Fibroblast of villous mesenchyme (primary cell): ENCODE data around the gene ZNF570. TPM values are rescaled to one million over a fixed set of nuclear protein-coding genes. Genes with fewer than 3 reads are reported as not detected.

Experiments
- DNase-seq: peaks from one replicate; pipeline ENCODE4 v3.0.0-alpha.2; 2010; ENCODE audit warnings: low read depth
- H3K4me3 ChIP-seq: 2 replicates; pipeline ENCODE4 v1.5.1; 2011; ENCODE audit warnings: low read depth, mild to moderate bottlenecking, low read length
- CTCF ChIP-seq: IDR thresholded peaks from 2 replicates; pipeline ENCODE4 v1.5.1; 2012; ENCODE audit warnings: low read depth, mild to moderate bottlenecking, low read length; ENCODE audit not compliant: insufficient read depth
- total RNA-seq: library from RNA; depleted of rRNA; stranded (reverse); fragments of >200 nt; gene quantifications from 2 replicates; pipeline ENCODE4 v1.2.3, GENCODE V29; 2012

ZNF570 gene
- total RNA-seq, 1 donor: 11.2 TPM

- no peak for DNase-seq
- no peak overlapping the region for H3K4me3 ChIP-seq
- no peak for TF ChIP-seq CTCF
Measured at GRCh38 chr19:37511186-37511585, 42.0 kb downstream of the ZNF570 start.

GRCh38 chr19:37511821-37512220, 42.7 kb downstream of the ZNF570 start:
- no peak overlapping the region for H3K4me3 ChIP-seq
- TF ChIP-seq CTCF: no peak
- DNase-seq: no peak

- no peak overlapping the region for H3K4me3 ChIP-seq
- DNase-seq: no peak
- no peak for TF ChIP-seq CTCF
Measured at GRCh38 chr19:37513397-37513796, 44.2 kb downstream of the ZNF570 start.

GRCh38 chr19:37519890-37520289, 50.7 kb downstream of the ZNF570 start:
- DNase-seq: no peak
- TF ChIP-seq CTCF: no peak
- no peak overlapping the region for H3K4me3 ChIP-seq

- peak; percentile 1 for DNase-seq
- TF ChIP-seq CTCF: no peak
- no peak overlapping the region for H3K4me3 ChIP-seq
Measured at GRCh38 chr19:37537391-37537947, 68.3 kb downstream of the ZNF570 start.

Other genes starting within 250 kb of the ZNF570 start
- 3.9 and 5.6 TPM in 2 replicates for gene ZNF527, start 98.3 kb upstream of the ZNF570 start, total RNA-seq
- gene ZNF569, start 1.9 kb upstream of the ZNF570 start, total RNA-seq: 6.1 and 8.2 TPM in 2 replicates
- 0.64 and 2.6 TPM in 2 replicates for gene ZNF793, start 37.6 kb downstream of the ZNF570 start, total RNA-seq
- gene ZNF571, start 125.4 kb downstream of the ZNF570 start, total RNA-seq: 1.6 and 2.6 TPM in 2 replicates
- gene ZNF540, start 125.5 kb downstream of the ZNF570 start, total RNA-seq: 0.32 and 0.86 TPM in 2 replicates
- 21.6 and 25.1 TPM in 2 replicates for gene ZFP30, start 186.1 kb downstream of the ZNF570 start, total RNA-seq